DND-41 (cell line): ENCODE data around the gene IQSEC1.

ENCODE experiments used
- ATAC-seq: fragments of 200-7000 bp; cut with Tn5 transposase; 3 replicates; pipeline ENCODE4 v1.9.1; 2021; ENCODE audit warnings: low read depth; ENCODE audit not compliant: insufficient read depth
- DNase-seq: peaks from one replicate; pipeline ENCODE4 v3.0.0-alpha.2; 2020
- H2AFZ ChIP-seq: 2 replicates; pipeline ENCODE4 v1.6.0; 2012; ENCODE audit warnings: low read depth, low read length
- H3K27ac ChIP-seq: 2 replicates; pipeline ENCODE4 v1.5.1; 2012; ENCODE audit warnings: low read length, inconsistent platforms
- H3K27me3 ChIP-seq: fragments of 200-600 bp; sonication (generic); 2 replicates; pipeline ENCODE4 v1.6.0; 2012; ENCODE audit warnings: low read length, mild to moderate bottlenecking, inconsistent platforms; ENCODE audit not compliant: insufficient read depth, poor library complexity
- H3K36me3 ChIP-seq: 2 replicates; pipeline ENCODE4 v1.5.1; 2012; ENCODE audit warnings: low read length, inconsistent platforms; ENCODE audit not compliant: insufficient read depth
- H3K4me1 ChIP-seq: 2 replicates; pipeline ENCODE4 v1.5.1; 2012; ENCODE audit warnings: mild to moderate bottlenecking, low read length; ENCODE audit not compliant: insufficient read depth
- H3K4me2 ChIP-seq: 2 replicates; pipeline ENCODE4 v1.6.0; 2012; ENCODE audit warnings: mild to moderate bottlenecking, moderate library complexity, low read length, inconsistent platforms; ENCODE audit not compliant: insufficient read depth
- H3K4me3 ChIP-seq, 2 experiments: fragments of 200-600 bp in 1 of 2; shearing (Covaris generic) in 1 of 2; 2 replicates each; pipeline ENCODE4 v1.5.1; 2012 to 2016; ENCODE audit warnings: inconsistent platforms in 2 of 2, low read length in 2 of 2, mild to moderate bottlenecking in 2 of 2, low read depth in 1 of 2, moderate library complexity in 1 of 2
- H3K79me2 ChIP-seq: 2 replicates; pipeline ENCODE4 v1.6.0; 2012; ENCODE audit warnings: low read length, inconsistent platforms; ENCODE audit not compliant: insufficient read depth
- H3K9ac ChIP-seq: 2 replicates; pipeline ENCODE4 v1.6.0; 2012; ENCODE audit warnings: low read depth, mild to moderate bottlenecking, inconsistent platforms, low read length, moderate library complexity
- H3K9me3 ChIP-seq: 2 replicates; pipeline ENCODE4 v1.5.1; 2012; ENCODE audit warnings: low read length, moderate library complexity, mild to moderate bottlenecking, inconsistent platforms; ENCODE audit not compliant: insufficient read depth, severe bottlenecking
- H4K20me1 ChIP-seq: 2 replicates; pipeline ENCODE4 v1.6.0; 2012; ENCODE audit warnings: low read length; ENCODE audit not compliant: insufficient read depth
- CTCF ChIP-seq: IDR thresholded peaks from 2 replicates; pipeline ENCODE4 v1.5.1; 2012; ENCODE audit warnings: borderline replicate concordance, low read length, moderate library complexity, mild to moderate bottlenecking; ENCODE audit not compliant: poor library complexity, severe bottlenecking; ENCODE audit errors: extremely low read depth
- EZH2 ChIP-seq: IDR thresholded peaks from 3 replicates; pipeline ENCODE4 v1.6.1; 2012; ENCODE audit warnings: borderline replicate concordance, low read depth, mild to moderate bottlenecking, moderate library complexity, low read length, inconsistent platforms; ENCODE audit not compliant: severe bottlenecking

The IQSEC1 gene

GRCh38 chr3:12929801-12930200 is 143.4 kb downstream of the IQSEC1 start:
- no peaks in the 10 kb centered on the region for H3K27me3 ChIP-seq
- no peak overlapping the region for H3K9ac ChIP-seq
- H4K20me1 ChIP-seq, result peaks cover 35% of the 10 kb centered on the region
- no peak for ATAC-seq
- H3K4me2 ChIP-seq, result no peak overlapping the region
- no peak for TF ChIP-seq CTCF
- TF ChIP-seq EZH2, result no peak
- H2AFZ ChIP-seq, result no peak overlapping the region
- DNase-seq, result no peak
- H3K4me1 ChIP-seq, result no peaks in the 10 kb centered on the region
- H3K27ac ChIP-seq, result no peak overlapping the region
- no peaks in the 10 kb centered on the region for H3K79me2 ChIP-seq
- no peak overlapping the region for H3K4me3 ChIP-seq
- H3K9me3 ChIP-seq, result no peaks in the 10 kb centered on the region
- H3K36me3 ChIP-seq, result peaks cover 36% of the 10 kb centered on the region

- Histone ChIP-seq H3K36me3 (peaks cover 44% of the 10 kb centered on the region), H4K20me1 (peaks cover 30% of the 10 kb centered on the region), H3K4me1 (no peaks in the 10 kb centered on the region), H3K4me3 (no peak overlapping the region), H3K9me3 (no peaks in the 10 kb centered on the region), H3K27ac (no peak overlapping the region), H3K9ac (no peak overlapping the region), H3K4me2 (no peak overlapping the region), H3K79me2 (no peaks in the 10 kb centered on the region), H3K27me3 (no peaks in the 10 kb centered on the region), H2AFZ (no peak overlapping the region)
- TF ChIP-seq CTCF (no peak), EZH2 (no peak)
- no peak for DNase-seq
- ATAC-seq, result no peak
Observed at GRCh38 chr3:12926660-12927059, 146.6 kb downstream of the IQSEC1 start.

GRCh38 chr3:12925648-12926047 is 147.6 kb downstream of the IQSEC1 start:
- Histone ChIP-seq H3K4me2 (no peak overlapping the region), H3K9ac (no peak overlapping the region)

More at GRCh38 chr3:12925648-12926047, 147.6 kb downstream of the IQSEC1 start:
- H3K79me2 ChIP-seq, result no peaks in the 10 kb centered on the region
- H4K20me1 ChIP-seq, result peaks cover 20% of the 10 kb centered on the region
- H3K4me1 ChIP-seq, result no peaks in the 10 kb centered on the region
- H3K4me3 ChIP-seq, result no peak overlapping the region
- H3K27me3 ChIP-seq, result no peaks in the 10 kb centered on the region
- no peaks in the 10 kb centered on the region for H3K9me3 ChIP-seq
- ATAC-seq (no peak), DNase-seq (no peak)
- H3K27ac ChIP-seq, result no peak overlapping the region
- no peak for TF ChIP-seq CTCF
- peaks cover 49% of the 10 kb centered on the region for H3K36me3 ChIP-seq
- H2AFZ ChIP-seq, result no peak overlapping the region
